Upper lobe of right lung (tissue), 1 donor: Measurements from ENCODE around the gene COL15A1. TPM values are rescaled to one million over a fixed set of nuclear protein-coding genes. Genes with fewer than 3 reads are reported as not detected.

ENCODE experiments used
- ATAC-seq: fragments of 200-7000 bp; cut with Tn5 transposase; one replicate; pipeline ENCODE4 v1.9.1; 2020; ENCODE audit warnings: mild to moderate bottlenecking, moderate library complexity
- DNase-seq: peaks from one replicate; pipeline ENCODE4 v3.0.0-alpha.2; 2020
- H3K27ac ChIP-seq: fragments of 200-600 bp; one replicate; pipeline ENCODE4 v1.8.0; 2022
- H3K27me3 ChIP-seq: fragments of 200-600 bp; one replicate; pipeline ENCODE4 v1.8.0; 2022; ENCODE audit warnings: mild to moderate bottlenecking
- H3K36me3 ChIP-seq: fragments of 200-600 bp; one replicate; pipeline ENCODE4 v1.8.0; 2022
- H3K4me1 ChIP-seq: fragments of 200-600 bp; one replicate; pipeline ENCODE4 v1.8.0; 2022
- H3K4me3 ChIP-seq: fragments of 200-600 bp; one replicate; pipeline ENCODE4 v1.8.0; 2022; ENCODE audit warnings: mild to moderate bottlenecking
- H3K9me3 ChIP-seq: fragments of 200-600 bp; one replicate; pipeline ENCODE4 v1.8.0; 2022
- CTCF ChIP-seq: fragments of 200-600 bp; IDR thresholded peaks from one replicate; pipeline ENCODE4 v1.8.0; 2022; ENCODE audit warnings: antibody characterized with exemption
- intact Hi-C: fragments of 100-400 bp; cut with DNase I; formaldehyde crosslinking; loops from one replicate; pipeline ENCODE4 v1.11.0; 2022
- total RNA-seq: library from RNA; stranded (reverse); fragmentation: NEBNext Ultra II Directional; extraction: Animal tissue kit (Norgen Biotek cat#: 25700); gene quantifications from one replicate; pipeline ENCODE4 v1.2.1, GENCODE V29; 2021
- donor health status: DM: no; HTN: yes; CAD: no; lungs with severe emphysema.

The COL15A1 gene
- total RNA-seq, 1 donor from 2014 or later = 8.0 TPM

- no peak overlapping the region for H3K27ac ChIP-seq
- ATAC-seq = no peak
- no peak for DNase-seq
- no peaks in the 10 kb centered on the region for H3K9me3 ChIP-seq
- H3K4me3 ChIP-seq = no peak overlapping the region
- peaks cover 13% of the 10 kb centered on the region for H3K4me1 ChIP-seq
- no peaks in the 10 kb centered on the region for H3K27me3 ChIP-seq
- no peaks in the 10 kb centered on the region for H3K36me3 ChIP-seq
- intact Hi-C loops = no loop called here
- no peak for TF ChIP-seq CTCF
Observed at GRCh38 chr9:98990181-98990870, 46.6 kb downstream of the COL15A1 start.

GRCh38 chr9:98992107-98992884, 48.6 kb downstream of the COL15A1 start:
- no peaks in the 10 kb centered on the region for H3K27me3 ChIP-seq
- no peak for ATAC-seq
- no peak overlapping the region for H3K27ac ChIP-seq
- no peaks in the 10 kb centered on the region for H3K9me3 ChIP-seq
- DNase-seq = no peak
- intact Hi-C loops = no loop called here
- TF ChIP-seq CTCF = no peak
- no peak overlapping the region for H3K4me3 ChIP-seq
- no peaks in the 10 kb centered on the region for H3K36me3 ChIP-seq
- peaks cover 13% of the 10 kb centered on the region for H3K4me1 ChIP-seq

GRCh38 chr9:98992885-98993569, 49.3 kb downstream of the COL15A1 start:
- no peak overlapping the region for H3K27ac ChIP-seq

GRCh38 chr9:98993570-98993945, 49.9 kb downstream of the COL15A1 start:
- Histone ChIP-seq H3K9me3 (no peaks in the 10 kb centered on the region), H3K27ac (no peak overlapping the region), H3K4me3 (no peak overlapping the region), H3K27me3 (no peaks in the 10 kb centered on the region), H3K4me1 (peaks cover 18% of the 10 kb centered on the region), H3K36me3 (no peaks in the 10 kb centered on the region)
- intact Hi-C loops = no loop called here
- peak; percentile 78 for DNase-seq
- peak; percentile 85 for ATAC-seq
- no peak for TF ChIP-seq CTCF

More at GRCh38 chr9:98992885-98993569, 49.3 kb downstream of the COL15A1 start:
- Histone ChIP-seq H3K9me3 (no peaks in the 10 kb centered on the region), H3K4me3 (no peak overlapping the region), H3K4me1 (peaks cover 13% of the 10 kb centered on the region), H3K27me3 (no peaks in the 10 kb centered on the region), H3K36me3 (no peaks in the 10 kb centered on the region)
- TF ChIP-seq CTCF = no peak
- intact Hi-C loops = no loop called here
- DNase-seq = no peak
- ATAC-seq = no peak

GRCh38 chr9:98994172-98995058, 50.7 kb downstream of the COL15A1 start:
- H3K9me3 ChIP-seq = no peaks in the 10 kb centered on the region
- peaks cover 25% of the 10 kb centered on the region for H3K4me1 ChIP-seq
- H3K27ac ChIP-seq = no peak overlapping the region
- no peaks in the 10 kb centered on the region for H3K36me3 ChIP-seq
- intact Hi-C loops = no loop called here
- DNase-seq (no peak), ATAC-seq (no peak)
- no peaks in the 10 kb centered on the region for H3K27me3 ChIP-seq
- H3K4me3 ChIP-seq = no peak overlapping the region
- TF ChIP-seq CTCF = no peak
